ENCODE measurements around the gene ZKSCAN1.

- no peak for TF ChIP-seq CTCF (conservative IDR thresholded peaks at IDR 0.05 in 1 of 2, IDR thresholded peaks at IDR 0.05 in 1 of 2; ENCODE audit: extremely low read depth in 1 of 2, insufficient read depth in 1 of 2, low read depth in 1 of 2, low read length in 2 of 2)
- TF ChIP-seq EZH2 (IDR thresholded peaks at IDR 0.05; ENCODE audit: borderline replicate concordance, low read length), result no peak
These were observed 54.6 kb downstream of the ZKSCAN1 start for GRCh38 chr7:100069991-100070390.

Measured in mammary epithelial cell (primary cell).